ENCODE results near the gene EGFLAM. TPM values are rescaled to one million over a fixed set of nuclear protein-coding genes. Genes with fewer than 3 reads are reported as not detected.

The EGFLAM gene
- total and polyA plus RNA-seq, 2 donors (not counting 3 experiments of a cell fraction or from before 2014, with no cell fraction given) = 1.2 to 2.7 TPM

DNA sequence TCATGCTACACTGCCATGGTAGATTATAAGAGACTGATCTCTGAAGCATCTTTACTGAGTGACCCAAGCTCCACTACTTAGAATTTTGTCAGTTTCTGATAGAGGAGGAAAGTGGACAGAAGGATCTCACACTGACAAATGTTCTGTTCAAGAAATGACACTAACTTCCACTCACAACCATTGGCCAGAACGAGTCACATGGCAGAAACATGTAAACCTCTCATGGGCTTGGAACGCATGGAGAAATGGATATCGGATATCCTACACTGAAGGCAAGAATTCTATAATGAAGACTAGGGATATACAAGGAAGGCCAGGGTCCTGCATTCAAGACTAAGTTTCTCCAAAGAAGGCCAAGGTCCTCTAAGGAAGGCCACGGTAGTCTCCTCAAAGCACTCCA lies 31.1 kb downstream of the EGFLAM start:
- no peaks in the 10 kb centered on the region for H4K20me1 ChIP-seq (replicated peaks; ENCODE audit: control insufficient read depth, extremely low read depth, insufficient read depth, low read length)
- ChIA-PET POLR2A (no interaction called here), CTCF (interaction anchor here (1.3 to 2.1 kb wide), 2 partner anchors 11 to 24 kb away, joined by 3 to 5 read pairs; no protein-coding TSS in a partner anchor)
- H3K79me2 ChIP-seq (ENCODE audit: control insufficient read depth, insufficient read depth, low read length) = no peaks in the 10 kb centered on the region
- H3K27me3 ChIP-seq (ENCODE audit: control insufficient read depth in 2 of 2, insufficient read depth in 2 of 2, low read length in 2 of 2) = peaks cover 0 to 2% of the 10 kb centered on the region in 2 experiments
- no peak overlapping the region for H3K4me2 ChIP-seq (ENCODE audit: insufficient read depth, low read length)
- no peak overlapping the region for H2AFZ ChIP-seq (ENCODE audit: low read depth, low read length)
- no peak overlapping the region for H3K9ac ChIP-seq (replicated peaks; ENCODE audit: extremely low read depth, insufficient read depth, low read length)
- H3K9me3 ChIP-seq (replicated peaks; ENCODE audit: control insufficient read depth, insufficient read depth, low read length) = no peaks in the 10 kb centered on the region
- TF ChIP-seq FOS (IDR thresholded peaks at IDR 0.05; ENCODE audit: borderline replicate concordance, insufficient read depth, low read length) = no peak
- TF ChIP-seq JUN (IDR thresholded peaks at IDR 0.05; ENCODE audit: borderline replicate concordance, insufficient read depth, insufficient read length, low read depth) = no peak
- TF ChIP-seq, protein P1, sequence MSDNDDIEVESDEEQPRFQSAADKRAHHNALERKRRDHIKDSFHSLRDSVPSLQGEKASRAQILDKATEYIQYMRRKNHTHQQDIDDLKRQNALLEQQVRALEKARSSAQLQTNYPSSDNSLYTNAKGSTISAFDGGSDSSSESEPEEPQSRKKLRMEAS (IDR thresholded peaks at IDR 0.05; ENCODE audit: insufficient read depth, insufficient read length) = no peak
- TF ChIP-seq POLR2AphosphoS5 (IDR thresholded peaks at IDR 0.05; ENCODE audit: insufficient read depth, low read depth, low read length) = no peak
- no peak for TF ChIP-seq MYC (IDR thresholded peaks at IDR 0.05; ENCODE audit: low read depth, low read length)
- no peak for TF ChIP-seq POLR2A (IDR thresholded peaks at IDR 0.05; ENCODE audit: low read depth, low read length)
- TF ChIP-seq, protein P2, sequence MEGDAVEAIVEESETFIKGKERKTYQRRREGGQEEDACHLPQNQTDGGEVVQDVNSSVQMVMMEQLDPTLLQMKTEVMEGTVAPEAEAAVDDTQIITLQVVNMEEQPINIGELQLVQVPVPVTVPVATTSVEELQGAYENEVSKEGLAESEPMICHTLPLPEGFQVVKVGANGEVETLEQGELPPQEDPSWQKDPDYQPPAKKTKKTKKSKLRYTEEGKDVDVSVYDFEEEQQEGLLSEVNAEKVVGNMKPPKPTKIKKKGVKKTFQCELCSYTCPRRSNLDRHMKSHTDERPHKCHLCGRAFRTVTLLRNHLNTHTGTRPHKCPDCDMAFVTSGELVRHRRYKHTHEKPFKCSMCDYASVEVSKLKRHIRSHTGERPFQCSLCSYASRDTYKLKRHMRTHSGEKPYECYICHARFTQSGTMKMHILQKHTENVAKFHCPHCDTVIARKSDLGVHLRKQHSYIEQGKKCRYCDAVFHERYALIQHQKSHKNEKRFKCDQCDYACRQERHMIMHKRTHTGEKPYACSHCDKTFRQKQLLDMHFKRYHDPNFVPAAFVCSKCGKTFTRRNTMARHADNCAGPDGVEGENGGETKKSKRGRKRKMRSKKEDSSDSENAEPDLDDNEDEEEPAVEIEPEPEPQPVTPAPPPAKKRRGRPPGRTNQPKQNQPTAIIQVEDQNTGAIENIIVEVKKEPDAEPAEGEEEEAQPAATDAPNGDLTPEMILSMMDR (IDR thresholded peaks at IDR 0.05; ENCODE audit: extremely low read depth in 1 of 2, insufficient read depth in 1 of 2, low read depth in 1 of 2, low read length in 2 of 2) = no peak
- no peak for TF ChIP-seq GATA2 (IDR thresholded peaks at IDR 0.05; ENCODE audit: insufficient read depth, insufficient read length, low read depth, low read length)
- no peak for TF ChIP-seq EZH2 (IDR thresholded peaks at IDR 0.05; ENCODE audit: borderline replicate concordance, low read depth, low read length, severe bottlenecking)
- dilution Hi-C loops (cut with MboI; ENCODE audit: extremely low pct_ligation_motif_present, low sequenced_read_pairs) (no loop called here), intact Hi-C loops (cut with micrococcal nuclease) (no loop called here)
- H3K9me1 ChIP-seq (replicated peaks; ENCODE audit: control insufficient read depth, extremely low read depth, insufficient read depth, low read length) = no peaks in the 10 kb centered on the region
- H3K36me3 ChIP-seq (ENCODE audit: control insufficient read depth in 2 of 2, extremely low read depth in 1 of 2, insufficient read depth in 2 of 2, low read length in 2 of 2) = no peaks in the 10 kb centered on the region
- BruUV-seq (replicated peaks) = no TSS peak
- no peaks in the 10 kb centered on the region for H3K4me1 ChIP-seq (ENCODE audit: control insufficient read depth, extremely low read depth, insufficient read depth, low read length)
- no peak for FAIRE-seq
- no peak overlapping the region for H3K4me3 ChIP-seq (replicated peaks in 1 of 3; ENCODE audit: insufficient read depth in 1 of 3, low read depth in 1 of 3, low read length in 3 of 3)
- no peak for DNase-seq (ENCODE audit: low read depth, low spot score)
- H3K27ac ChIP-seq (ENCODE audit: insufficient read depth, low read depth, low read length) = no peak overlapping the region
